Lung microvascular endothelial cell (primary cell): ENCODE results near the gene LMO2. TPM values are rescaled to one million over a fixed set of nuclear protein-coding genes. Genes with fewer than 3 reads are reported as not detected.
"Not testable (repeated sequence)": the region's sequence is repeated elsewhere in the genome, so short reads cannot be mapped to it uniquely, and the experiment has no call there.

Experiments used
- DNase-seq, 2 donors: peaks; one replicate each; pipeline versions ENCODE4 v3.0.0 to v3.0.0-alpha.2; 2010; ENCODE audit warnings: low read depth in 2 of 2
- total RNA-seq: library from RNA; depleted of rRNA; stranded (reverse); fragments of >200 nt; gene quantifications from 2 replicates; pipeline ENCODE4 v1.2.1, GENCODE V29; 2014

LMO2 gene
- total RNA-seq = 57.8 and 78.4 TPM in 2 replicates

DNA sequence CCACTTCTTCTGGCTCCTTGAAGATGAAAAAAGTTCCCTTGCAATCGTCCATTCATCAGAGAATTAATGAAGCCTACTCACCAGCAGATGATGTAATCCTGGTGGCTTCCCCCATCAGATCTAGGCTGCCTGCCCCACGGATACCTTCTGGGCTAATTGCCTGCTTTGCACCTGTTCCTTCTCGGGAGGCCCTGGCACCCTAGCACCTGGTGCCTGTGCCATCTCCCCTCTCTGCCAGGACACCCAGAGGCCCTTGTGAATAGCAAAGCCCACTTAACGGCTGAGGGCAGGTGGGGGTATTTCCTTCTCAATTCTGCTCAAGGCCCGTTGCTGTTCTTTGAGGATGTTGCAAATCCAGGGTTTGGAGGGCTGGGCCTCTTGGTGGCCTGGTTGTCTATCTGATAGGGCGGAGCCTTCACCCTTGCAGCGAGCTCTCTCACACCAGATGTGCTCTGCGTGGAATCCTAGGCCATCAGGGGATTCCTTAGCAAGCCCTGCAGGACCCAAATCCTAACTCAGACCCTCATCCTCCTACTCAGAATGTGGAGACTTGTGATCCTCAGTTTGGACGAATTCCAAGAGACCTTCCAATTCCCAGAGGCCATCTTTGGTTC is at the start of gene LMO2:
LMO2 (minus strand) TSS at position 363 of the 614 bp plus-strand sequence. CDS start 22,360 bp downstream, outside the sequence.
- no peak for DNase-seq

DNA sequence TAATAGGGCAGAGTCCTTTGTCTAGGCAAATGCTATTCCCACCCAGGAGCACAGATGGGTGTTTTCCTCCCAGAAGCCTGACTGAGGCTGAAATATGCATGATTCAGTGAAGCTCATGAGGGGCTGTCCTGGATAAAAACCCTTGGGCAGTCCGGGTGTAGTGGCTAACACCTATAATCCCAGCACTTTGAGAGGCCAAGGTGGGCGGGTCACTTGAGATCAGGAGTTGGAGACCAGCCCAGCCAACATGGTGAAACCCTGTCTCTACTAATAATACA is 48.6 kb upstream of the LMO2 start:
- no peak for DNase-seq

DNA sequence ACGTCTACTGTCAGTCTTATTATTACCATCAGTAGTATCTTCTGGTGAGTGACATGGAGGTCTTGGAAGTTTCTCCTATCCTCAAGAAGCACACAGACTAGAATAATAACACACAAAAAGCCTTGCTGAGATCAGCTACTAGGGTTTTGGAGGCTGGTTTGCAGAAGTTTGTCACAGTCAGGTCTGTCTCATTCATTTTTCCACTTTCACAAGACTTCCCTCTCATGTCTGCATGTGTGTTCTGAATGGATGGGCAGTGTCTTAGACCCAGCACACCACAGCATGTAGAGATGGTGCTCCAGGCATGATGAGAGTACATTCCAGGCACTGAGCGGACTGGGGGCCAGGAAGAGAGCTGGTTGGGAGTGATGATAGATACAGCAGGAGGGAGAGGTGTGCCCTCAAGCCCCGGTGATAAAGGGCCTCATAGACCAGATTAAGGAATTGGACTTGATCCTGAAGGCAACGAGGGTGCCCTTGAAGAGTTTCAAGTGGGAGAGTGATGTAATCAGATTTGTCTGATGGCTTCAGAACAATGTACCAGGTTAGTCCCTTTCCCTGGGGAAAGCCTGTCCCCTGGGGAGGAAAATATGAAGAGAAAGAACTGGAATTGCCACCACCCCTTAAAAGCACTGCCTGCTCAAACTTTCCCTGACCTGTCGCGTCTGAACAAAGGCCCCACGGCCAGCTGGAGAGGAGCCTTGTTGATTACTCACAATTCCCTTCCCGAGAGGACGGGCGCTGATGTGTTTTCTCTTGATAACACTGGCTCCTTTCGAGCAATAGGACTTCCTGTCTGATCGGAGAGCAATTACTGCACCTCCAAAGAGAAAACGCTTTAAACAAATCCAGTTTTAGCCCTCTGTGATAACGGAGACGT is 45.1 kb upstream of the LMO2 start:
- DNase-seq = peak; percentile 70 to 96

DNA sequence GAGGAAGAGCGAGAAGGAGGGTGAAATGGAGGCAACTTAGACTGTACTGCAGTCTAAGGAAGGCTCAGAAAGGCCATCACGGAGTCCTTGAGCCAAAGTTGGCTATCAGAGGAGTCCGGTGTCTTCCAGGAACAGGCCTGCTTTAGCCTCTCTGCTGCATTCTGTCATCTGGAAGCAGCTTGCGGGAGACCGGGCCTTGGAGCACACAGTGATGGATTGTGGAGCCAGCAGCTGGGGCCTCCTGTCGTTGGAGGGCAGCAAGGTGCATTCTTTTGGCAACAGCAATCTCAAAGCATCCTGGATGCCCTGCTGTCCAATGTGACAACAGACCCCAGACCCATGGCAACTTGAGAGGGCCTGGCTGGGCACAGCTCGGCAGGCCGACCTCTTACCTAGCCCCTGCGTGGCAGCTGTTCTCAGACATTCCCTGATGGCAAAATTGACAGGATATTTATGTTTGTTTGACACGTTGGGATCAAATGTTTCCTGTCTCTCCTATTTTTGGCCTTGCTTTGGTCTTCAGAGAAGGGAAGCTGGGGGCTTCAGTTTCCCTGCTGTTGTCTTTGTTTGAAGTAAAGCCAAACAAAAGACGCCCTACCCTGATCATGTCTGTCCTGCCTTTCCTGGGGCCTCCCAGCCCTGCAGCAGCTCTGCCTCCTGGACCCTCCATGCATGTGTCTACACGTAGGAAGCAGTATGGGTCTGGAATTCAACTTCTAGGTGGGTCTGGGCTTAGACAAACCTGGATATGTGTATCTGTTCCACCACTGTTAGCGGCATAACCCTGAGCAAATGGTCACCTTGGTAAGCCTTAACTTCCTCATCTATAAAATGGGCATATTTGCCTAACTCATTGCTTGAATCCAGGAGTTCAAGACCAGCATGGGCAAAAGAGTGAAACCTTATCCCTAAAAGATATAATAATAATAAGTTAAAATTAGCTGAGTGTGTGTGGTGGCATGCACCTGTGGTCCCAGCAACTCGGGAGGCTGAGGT is 43.9 kb upstream of the LMO2 start:
- peak in 1 of 2 donors; percentile 42 for DNase-seq

DNA sequence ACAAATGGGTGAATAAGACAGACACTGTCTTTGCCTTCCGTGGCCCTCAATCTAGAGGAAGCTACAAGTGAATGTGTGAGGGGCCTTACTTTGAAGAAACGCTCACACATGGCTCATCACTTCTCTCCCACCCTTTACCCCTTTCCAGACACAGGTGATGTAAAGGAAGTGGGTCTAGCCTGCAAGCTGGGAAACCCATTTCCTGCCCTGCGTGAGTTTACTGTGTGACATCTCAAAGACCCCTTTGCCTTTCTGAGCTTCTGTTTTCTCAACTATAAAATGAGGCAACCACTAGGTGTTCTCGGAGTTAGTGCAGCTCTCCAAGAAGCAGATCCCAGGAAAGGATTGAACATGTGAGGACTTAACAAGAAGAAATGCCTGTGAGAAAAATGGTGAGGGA is 43.1 kb upstream of the LMO2 start:
- no peak for DNase-seq

DNA sequence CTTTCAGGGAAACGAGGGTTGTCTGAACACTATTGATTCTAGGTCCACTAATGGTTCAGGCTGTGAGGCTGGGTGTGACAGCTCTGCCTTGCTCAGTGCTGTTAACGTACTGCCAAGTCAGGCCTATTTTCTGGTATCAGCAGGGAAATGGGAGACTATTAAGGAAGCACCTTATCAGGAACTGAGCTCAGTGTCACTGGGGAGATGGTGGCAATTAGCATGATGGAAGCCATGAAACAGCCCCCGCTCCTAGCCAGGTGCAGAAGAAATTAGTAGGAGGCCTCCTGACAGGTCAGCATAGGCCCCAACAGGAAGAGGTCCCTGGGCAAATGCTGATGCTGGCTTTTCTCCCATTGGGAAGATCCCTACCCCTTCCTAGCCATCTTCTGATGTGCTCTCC is 42.6 kb upstream of the LMO2 start:
- DNase-seq = no peak

DNA sequence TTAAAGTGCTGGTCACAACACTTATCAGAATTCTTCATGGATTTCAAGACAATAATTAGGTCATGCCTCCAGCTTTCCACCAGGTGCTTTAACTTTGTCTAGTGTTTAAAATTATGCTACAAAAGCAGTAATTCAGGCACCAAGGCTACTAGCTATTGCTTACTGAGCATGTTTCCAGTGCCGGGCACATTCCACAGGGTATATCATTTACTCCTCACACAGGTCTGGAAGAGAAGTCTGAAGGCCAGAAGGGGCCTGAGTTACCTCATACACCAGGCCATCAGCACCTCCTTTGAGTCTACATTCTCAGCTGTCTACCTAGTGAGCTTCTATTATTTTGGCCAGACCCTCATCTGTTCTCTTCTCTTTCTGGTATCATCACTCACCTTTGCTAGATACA is 41.7 kb upstream of the LMO2 start:
- DNase-seq = no peak

DNA sequence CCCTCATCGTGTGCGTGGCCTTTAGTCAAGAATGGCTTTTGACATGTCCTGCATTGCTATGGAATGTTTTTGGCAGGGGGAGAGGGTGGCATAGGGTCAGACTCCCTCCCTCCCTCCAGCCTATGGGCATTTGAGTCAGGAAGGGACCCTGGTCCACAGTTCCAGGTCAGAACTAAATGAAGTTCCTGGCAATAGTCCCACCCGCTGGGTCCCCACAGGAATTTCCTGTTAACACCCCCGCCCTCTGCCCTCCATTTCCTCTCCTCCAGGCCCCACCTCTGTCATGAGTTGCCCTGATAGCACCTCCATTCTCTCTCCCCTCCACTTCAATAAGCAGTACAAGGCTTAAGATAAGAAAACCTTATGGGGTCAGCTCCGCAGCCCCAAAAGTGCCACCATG is 40.8 kb upstream of the LMO2 start:
- peak in 1 of 2 donors; percentile 67 for DNase-seq

DNA sequence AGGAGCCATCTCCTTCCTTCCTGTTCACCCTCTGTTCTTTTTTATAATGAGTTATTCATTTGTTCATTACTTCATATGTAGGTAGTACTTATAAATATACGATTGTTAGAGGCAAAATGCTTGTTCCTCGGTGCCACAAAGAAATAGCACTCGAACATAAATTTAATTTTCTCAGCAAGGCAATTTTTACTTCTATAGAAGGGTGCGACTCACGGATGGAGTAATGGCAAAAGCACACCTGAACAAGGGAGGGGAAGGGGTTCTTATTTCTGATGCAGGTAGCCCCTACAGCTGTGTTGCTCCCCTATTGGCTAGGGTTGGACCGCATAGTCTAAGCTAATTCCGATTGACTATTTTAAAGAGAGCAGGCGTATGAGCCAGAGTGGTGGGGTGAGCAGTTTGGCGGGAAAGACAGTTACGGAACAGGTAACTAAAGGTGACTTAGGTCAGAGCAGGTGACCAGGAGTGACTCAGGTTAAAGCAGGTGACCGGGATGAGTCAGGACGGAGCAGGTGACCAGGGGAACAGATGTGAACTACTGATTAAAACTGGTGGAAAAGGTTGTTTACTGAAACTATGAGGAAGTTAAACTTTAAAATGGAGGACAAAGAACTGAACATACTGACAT is 40.0 kb upstream of the LMO2 start:
- peak in 1 of 2 donors; percentile 44 for DNase-seq

DNA sequence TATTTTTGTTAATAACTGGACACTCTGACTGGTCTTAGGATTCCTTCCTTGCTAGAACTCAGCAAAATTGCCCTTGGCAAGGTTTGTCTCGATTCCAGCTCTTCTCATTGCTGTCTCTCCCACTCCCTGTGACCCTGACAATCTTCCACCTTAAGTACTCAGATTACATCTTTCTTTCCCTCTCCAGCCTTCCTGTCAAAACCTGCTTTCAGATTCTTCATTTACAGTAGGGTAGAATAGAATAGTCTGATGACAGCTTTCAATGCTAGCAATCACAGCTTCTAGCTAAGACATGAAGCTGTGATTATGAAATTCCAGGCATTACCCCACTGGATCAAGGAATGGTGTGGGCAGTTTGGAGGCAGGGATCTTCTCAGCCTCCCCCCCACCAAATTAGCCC is 39.2 kb upstream of the LMO2 start:
- no peak for DNase-seq

DNA sequence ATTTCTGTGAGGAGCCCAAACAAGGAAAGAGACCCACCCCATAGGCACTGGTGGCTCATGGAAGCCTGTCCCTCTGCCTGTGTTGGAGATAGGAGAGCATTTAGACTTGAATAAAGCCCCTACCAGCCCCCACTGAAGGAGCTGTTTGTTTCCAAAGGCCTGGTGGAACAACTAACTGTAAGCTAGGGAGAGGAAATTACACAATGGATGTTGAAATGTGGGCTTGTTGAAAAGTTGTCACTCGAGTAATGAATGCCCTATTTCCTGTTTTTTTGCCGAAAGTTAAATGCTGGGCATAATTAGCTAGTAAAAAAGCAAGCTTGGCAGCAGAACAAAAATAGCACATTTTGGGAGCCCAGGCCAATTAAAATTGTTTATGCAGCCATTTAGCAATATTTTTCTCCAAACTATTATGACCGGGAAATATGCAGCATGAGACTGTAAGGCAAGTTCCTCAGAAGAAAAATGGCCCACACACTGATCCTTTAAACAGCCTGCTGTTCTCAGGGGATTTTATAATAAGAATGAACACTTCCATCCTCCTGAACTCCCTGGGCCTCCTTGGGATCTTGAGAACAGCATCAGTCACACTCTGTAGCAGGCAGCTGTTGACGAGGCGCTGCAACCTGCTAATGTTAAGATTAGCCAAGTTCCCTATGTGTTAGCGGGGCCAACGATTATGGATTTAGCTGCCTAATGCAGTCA is 38.6 kb upstream of the LMO2 start:
- peak; percentile 92 to 94 for DNase-seq

DNA sequence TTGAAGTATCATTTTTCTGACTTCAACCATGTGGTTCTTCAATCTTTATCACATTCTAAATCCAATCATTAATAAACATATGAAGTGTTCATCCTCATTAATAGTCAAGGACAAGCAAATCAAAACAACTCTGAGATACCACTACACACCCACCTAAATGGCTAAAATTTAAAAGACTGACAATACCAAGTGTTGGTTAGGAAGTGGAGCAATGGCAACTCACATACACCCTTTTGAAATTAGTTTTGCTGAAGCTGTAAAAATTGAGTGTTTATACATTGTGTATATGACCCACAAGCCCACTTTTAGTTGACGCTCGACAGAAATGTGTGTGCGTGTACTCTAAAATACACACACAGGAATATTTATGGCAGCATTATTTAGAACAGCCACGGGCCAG is 36.7 kb upstream of the LMO2 start:
- no peak for DNase-seq

DNA sequence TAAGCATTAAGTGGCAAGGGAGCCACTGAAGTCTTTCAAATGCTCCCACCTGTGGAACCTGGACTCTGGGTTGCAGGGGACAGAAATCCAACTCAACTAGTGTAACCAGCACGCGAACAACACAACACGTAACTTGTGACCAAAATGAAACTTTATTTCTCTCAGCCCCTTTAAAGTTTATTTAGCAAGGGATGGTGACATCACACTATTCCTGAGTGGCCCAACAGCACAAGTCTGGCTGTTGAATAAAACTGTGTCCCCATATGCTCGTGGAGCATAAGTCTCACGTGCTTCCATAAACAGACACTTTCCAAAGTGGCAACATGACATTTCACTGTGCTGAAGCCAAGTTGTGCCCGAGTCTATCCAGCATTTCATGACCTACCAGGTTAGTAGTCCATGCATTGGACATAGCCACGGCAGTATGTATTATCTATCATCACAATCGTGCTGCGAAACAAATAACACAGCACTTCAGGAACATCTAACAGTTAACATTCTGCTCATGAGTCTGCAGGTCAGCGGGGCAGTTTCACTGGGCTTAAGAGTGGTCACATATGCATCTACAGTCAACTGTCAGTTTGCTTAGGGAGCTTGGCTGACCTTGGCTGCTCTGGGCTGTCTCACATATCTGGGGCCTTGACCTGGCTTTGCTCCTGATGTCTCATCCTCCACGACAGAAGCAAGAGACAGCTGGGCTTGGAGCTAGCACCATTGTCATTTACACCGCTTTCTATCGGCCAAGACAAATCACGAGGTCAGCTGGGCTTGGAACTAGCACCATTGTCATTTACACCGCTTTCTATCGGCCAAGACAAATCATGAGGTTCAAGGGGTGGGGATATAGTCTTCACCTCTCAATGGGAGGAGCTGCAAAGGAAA is 35.0 kb upstream of the LMO2 start:
- DNase-seq = no peak

DNA sequence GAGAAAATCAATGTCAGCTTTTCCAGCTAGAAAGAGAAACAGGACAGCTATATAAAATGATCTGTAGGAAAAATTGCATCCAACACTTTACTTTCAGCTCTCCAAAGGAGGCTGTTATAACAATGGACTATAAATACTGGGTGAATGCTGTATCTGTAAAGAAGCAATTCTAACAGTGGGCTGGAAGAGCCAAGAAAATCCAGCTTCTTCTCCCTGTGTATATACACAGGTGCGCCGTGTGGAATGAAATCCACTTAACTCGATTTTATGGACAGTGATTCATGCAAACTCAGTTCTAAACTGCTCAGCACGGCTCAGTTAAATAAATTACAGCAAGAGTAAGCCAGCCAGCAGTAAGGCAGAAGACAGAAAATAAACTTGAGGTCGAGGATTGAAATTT is 32.5 kb upstream of the LMO2 start:
- DNase-seq = no peak

DNA sequence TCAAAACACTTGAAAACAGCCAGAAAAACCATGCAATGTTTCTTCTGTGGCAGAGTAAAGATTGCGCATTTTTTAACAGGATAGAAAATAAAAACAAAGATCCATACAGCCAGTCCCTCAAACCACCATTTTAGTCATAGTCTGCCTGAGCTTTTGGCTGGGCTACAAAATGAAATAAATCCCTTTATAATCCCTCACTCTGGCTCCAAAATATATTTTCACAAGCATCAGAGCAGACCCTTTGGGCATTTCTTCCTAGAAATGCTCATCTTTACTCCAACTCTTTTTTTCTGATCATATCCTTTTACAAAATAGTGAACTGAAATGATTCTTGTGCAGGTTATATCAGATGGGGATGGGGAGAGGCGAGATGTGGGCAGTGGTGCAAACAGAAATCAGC is 31.8 kb upstream of the LMO2 start:
- DNase-seq = no peak

DNA sequence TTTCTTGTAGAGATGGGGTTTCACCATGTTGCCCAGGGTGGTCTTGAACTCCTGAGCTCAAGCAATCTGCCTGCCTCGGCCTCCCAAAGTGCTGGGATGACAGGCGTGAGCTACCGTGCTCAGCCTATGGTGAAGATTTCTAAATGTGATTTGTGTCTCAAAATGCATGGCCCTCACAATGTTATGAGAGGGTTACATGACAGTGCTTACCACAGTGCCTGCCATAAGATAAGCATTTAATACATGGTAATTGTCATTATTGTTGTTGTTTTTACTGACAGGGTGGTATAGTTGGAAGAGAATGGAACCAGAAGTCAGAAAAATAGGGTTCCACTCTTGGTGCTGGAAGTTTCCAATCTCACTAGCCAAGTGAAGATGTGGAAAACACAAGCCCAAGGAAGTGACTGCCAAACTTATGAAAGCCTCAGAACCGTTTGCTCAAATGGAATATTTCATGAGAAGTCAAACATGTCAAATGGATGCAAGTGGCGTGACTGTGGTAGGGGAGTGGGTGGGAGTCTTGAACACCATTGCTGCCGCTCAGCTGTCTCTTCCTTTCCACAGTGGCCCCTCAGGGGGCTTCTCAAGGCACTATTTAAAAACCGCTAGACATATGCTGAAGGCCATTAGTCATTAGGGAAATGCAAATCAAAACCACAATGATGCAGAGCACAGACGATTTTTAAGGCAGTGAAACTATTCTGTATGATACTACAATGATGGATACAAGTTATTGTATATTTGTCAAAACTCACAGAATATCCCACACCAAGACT is 29.1 kb upstream of the LMO2 start:
- no peak for DNase-seq

DNA sequence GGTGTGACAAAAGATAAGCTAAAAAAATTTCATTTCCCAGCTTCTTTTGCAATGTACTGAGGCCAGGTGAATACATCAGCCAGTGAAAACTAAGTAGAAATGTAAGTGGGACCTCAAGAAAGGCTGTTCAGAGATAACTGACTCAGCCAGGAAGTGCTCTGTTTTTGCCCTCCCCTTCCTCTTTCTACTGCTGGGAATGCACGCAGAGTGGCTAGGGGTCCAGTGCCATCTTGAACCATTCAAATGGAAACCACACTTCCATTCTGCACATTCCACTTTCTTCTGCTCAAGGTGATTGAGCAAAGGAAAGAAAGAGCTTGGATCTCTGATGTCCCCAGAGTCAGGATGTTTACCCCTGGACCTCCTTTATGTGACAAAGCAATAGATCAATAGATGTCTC is 27.8 kb upstream of the LMO2 start:
- DNase-seq = no peak

DNA sequence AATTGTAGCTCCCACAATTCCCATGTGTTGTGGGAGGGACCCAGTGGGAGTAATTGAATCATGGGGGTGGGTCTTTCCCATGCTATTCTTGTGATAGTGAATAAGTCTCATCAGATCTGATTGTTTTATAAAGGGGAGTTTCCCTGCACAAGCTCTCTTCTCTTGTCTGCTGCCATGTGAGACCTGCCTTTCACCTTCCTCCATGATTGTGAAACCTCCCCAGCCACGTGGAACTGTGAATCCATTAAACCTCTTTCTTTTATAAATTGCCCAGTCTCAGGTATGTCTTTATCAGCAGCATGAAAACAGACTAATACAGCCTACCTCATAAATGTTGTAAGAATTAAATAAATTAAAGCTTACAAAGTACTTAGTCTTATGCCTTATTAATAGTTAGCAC is 25.5 kb upstream of the LMO2 start:
- not testable (repeated sequence) for DNase-seq

DNA sequence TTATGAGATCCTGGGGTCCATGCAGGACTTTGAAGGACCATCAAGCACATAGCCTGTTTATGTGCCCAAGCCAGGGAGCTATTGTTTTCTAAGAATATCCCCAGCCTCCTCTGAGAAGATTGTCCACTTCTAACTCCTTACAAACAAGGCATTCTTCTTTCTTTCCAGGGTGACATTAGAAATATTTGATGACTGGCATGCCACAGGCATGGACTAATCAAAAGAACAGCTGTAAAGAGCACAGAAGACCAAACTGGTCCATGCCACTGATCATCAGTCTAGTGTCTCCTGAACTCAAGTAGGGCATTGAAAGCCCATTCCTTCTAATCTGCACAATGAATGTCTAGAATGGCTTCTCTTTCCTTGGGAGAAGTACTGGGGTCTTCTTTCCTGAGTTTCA is 24.9 kb upstream of the LMO2 start:
- DNase-seq = no peak
